Breast epithelium (tissue), 3 donors: ENCODE data around the gene ANKRD11.

ENCODE experiments used
- CTCF ChIP-seq, 3 donors: fragments of 450-650 bp; IDR thresholded peaks; one replicate each; pipeline ENCODE4 v1.5.1; 2016 to 2017; ENCODE audit warnings: antibody characterized with exemption in 3 of 3, mild to moderate bottlenecking in 3 of 3, moderate library complexity in 3 of 3
- POLR2A ChIP-seq: fragments of 450-650 bp; IDR thresholded peaks from one replicate; pipeline ENCODE4 v1.6.1; 2016; ENCODE audit warnings: antibody characterized with exemption, mild to moderate bottlenecking, moderate library complexity
- POLR2AphosphoS5 ChIP-seq, 3 donors: sonication (generic); formaldehyde crosslinking; IDR thresholded peaks; one replicate each; pipeline ENCODE4 v1.6.1; 2017; ENCODE audit warnings: antibody characterized with exemption in 3 of 3

- TF ChIP-seq POLR2AphosphoS5 (IDR thresholded peaks at IDR 0.05) (no peak), CTCF (IDR thresholded peaks at IDR 0.05) (no peak), POLR2A (no peak)
Observed at GRCh38 chr16:89331371-89332109, 158.8 kb downstream of the ANKRD11 start.
